HEK293 (cell line): ENCODE data around the gene MYH15.

Source experiments
- CTCF ChIA-PET: fragments of 350-600 bp; formaldehyde crosslinking; extraction: SDS; loops from one replicate; lab custom pipeline; 2021; ENCODE audit warnings: antibody characterized with exemption; lab: Yijun Ruan, JAX
- POLR2A ChIA-PET: fragments of 300-600 bp; formaldehyde crosslinking; extraction: SDS; loops from one replicate; lab custom pipeline; 2020; ENCODE audit warnings: antibody characterized with exemption, inconsistent platforms; lab: Yijun Ruan, JAX
- H3K27ac ChIP-seq: fragments of 200-500 bp; sonication (Bioruptor generic); 2 replicates; pipeline ENCODE4 v1.5.1; 2014; ENCODE audit warnings: low read depth, low read length, control low read depth, inconsistent platforms; ENCODE audit errors: extremely low read depth
- H3K36me3 ChIP-seq, 2 experiments: fragments of 200-500 bp in 1 of 2; sonication (Bioruptor generic) in 1 of 2; 1 replicate in 1 of 2; 2 replicates in 1 of 2; pipeline ENCODE4 v1.5.1; 2014 to 2017; ENCODE audit warnings: inconsistent platforms in 2 of 2, low read length in 2 of 2; ENCODE audit not compliant: control insufficient read depth in 2 of 2, insufficient read depth in 1 of 2
- H3K4me1 ChIP-seq: fragments of 200-500 bp; sonication (Bioruptor generic); 2 replicates; pipeline ENCODE4 v1.5.1; 2014; ENCODE audit warnings: mild to moderate bottlenecking, low read length, inconsistent platforms; ENCODE audit not compliant: control insufficient read depth, insufficient read depth
- H3K4me3 ChIP-seq: 2 replicates; pipeline ENCODE4 v1.5.1; 2011; ENCODE audit warnings: low read depth, mild to moderate bottlenecking, control low read depth, low read length, moderate library complexity
- H3K9me3 ChIP-seq: fragments of 200-500 bp; sonication (Bioruptor generic); 2 replicates; pipeline ENCODE4 v1.5.1; 2014; ENCODE audit warnings: low read depth, low read length, inconsistent platforms; ENCODE audit not compliant: control insufficient read depth, insufficient read depth
- KLF1 ChIP-seq: fragments of 450-650 bp; formaldehyde crosslinking; IDR thresholded peaks from 2 replicates; pipeline ENCODE4 v1.5.1; 2016; ENCODE audit warnings: missing biosample characterization, missing genetic modification characterization
- KLF7 ChIP-seq: fragments of 450-650 bp; formaldehyde crosslinking; IDR thresholded peaks from 2 replicates; pipeline ENCODE4 v1.5.1; 2016; ENCODE audit warnings: missing biosample characterization, missing genetic modification characterization, borderline replicate concordance
- KLF9 ChIP-seq: fragments of 450-650 bp; formaldehyde crosslinking; IDR thresholded peaks from 2 replicates; pipeline ENCODE4 v1.5.1; 2016; ENCODE audit warnings: missing biosample characterization, missing genetic modification characterization, low read depth
- TRIM28 ChIP-seq: IDR thresholded peaks from 2 replicates; pipeline ENCODE4 v1.6.1; 2011; ENCODE audit warnings: low read length, control low read depth, borderline replicate concordance
- ZBTB20 ChIP-seq: fragments of 450-650 bp; formaldehyde crosslinking; IDR thresholded peaks from 2 replicates; pipeline ENCODE4 v1.5.1; 2016; ENCODE audit warnings: missing biosample characterization, missing genetic modification characterization
- ZFP37 ChIP-seq: fragments of 450-650 bp; formaldehyde crosslinking; IDR thresholded peaks from 2 replicates; pipeline ENCODE4 v1.5.1; 2016; ENCODE audit warnings: missing biosample characterization, missing genetic modification characterization
- ZFP41 ChIP-seq: fragments of 450-650 bp; formaldehyde crosslinking; IDR thresholded peaks from 2 replicates; pipeline ENCODE4 v1.5.1; 2016; ENCODE audit warnings: missing biosample characterization, missing genetic modification characterization, borderline replicate concordance
- ZIC2 ChIP-seq: fragments of 450-650 bp; formaldehyde crosslinking; IDR thresholded peaks from 2 replicates; pipeline ENCODE4 v1.5.1; 2016; ENCODE audit warnings: missing biosample characterization, missing genetic modification characterization
- ZNF114 ChIP-seq: fragments of 450-650 bp; formaldehyde crosslinking; IDR thresholded peaks from 2 replicates; pipeline ENCODE4 v1.5.0; 2017; ENCODE audit warnings: missing biosample characterization, missing genetic modification characterization
- ZNF157 ChIP-seq: fragments of 450-650 bp; formaldehyde crosslinking; IDR thresholded peaks from 2 replicates; pipeline ENCODE4 v1.5.1; 2016; ENCODE audit warnings: missing biosample characterization, missing genetic modification characterization
- ZNF16 ChIP-seq: fragments of 450-650 bp; formaldehyde crosslinking; IDR thresholded peaks from 2 replicates; pipeline ENCODE4 v1.5.1; 2016; ENCODE audit warnings: low read depth, missing biosample characterization, missing genetic modification characterization
- ZNF174 ChIP-seq: fragments of 450-650 bp; formaldehyde crosslinking; IDR thresholded peaks from 2 replicates; pipeline ENCODE4 v1.5.0; 2017; ENCODE audit warnings: missing biosample characterization, mild to moderate bottlenecking, missing genetic modification characterization
- ZNF335 ChIP-seq: fragments of 450-650 bp; formaldehyde crosslinking; conservative IDR thresholded peaks from 2 replicates; pipeline ENCODE4 v1.5.1; 2016; ENCODE audit warnings: missing biosample characterization, missing genetic modification characterization
- ZNF366 ChIP-seq: fragments of 450-650 bp; formaldehyde crosslinking; conservative IDR thresholded peaks from 2 replicates; pipeline ENCODE4 v1.5.1; 2016; ENCODE audit warnings: missing biosample characterization, missing genetic modification characterization
- ZNF426 ChIP-seq: fragments of 450-650 bp; formaldehyde crosslinking; IDR thresholded peaks from 2 replicates; pipeline ENCODE4 v1.5.1; 2017; ENCODE audit warnings: missing biosample characterization, missing genetic modification characterization, mild to moderate bottlenecking, inconsistent platforms, moderate library complexity
- ZNF549 ChIP-seq: fragments of 450-650 bp; IDR thresholded peaks from 2 replicates; pipeline ENCODE4 v1.5.1; 2018; ENCODE audit warnings: missing biosample characterization, missing genetic modification characterization, mild to moderate bottlenecking, inconsistent platforms, moderate library complexity
- ZNF561 ChIP-seq: fragments of 450-650 bp; IDR thresholded peaks from 2 replicates; pipeline ENCODE4 v1.5.1; 2018; ENCODE audit warnings: missing biosample characterization, missing genetic modification characterization, borderline replicate concordance
- ZNF791 ChIP-seq: fragments of 450-650 bp; formaldehyde crosslinking; IDR thresholded peaks from 2 replicates; pipeline ENCODE4 v1.5.1; 2016; ENCODE audit warnings: missing biosample characterization, missing genetic modification characterization
- ZSCAN30 ChIP-seq: fragments of 450-650 bp; IDR thresholded peaks from 2 replicates; pipeline ENCODE4 v1.5.1; 2018; ENCODE audit warnings: missing biosample characterization, mild to moderate bottlenecking, missing genetic modification characterization, moderate library complexity
- ZXDB ChIP-seq: fragments of 450-650 bp; formaldehyde crosslinking; IDR thresholded peaks from 2 replicates; pipeline ENCODE4 v1.5.1; 2016; ENCODE audit warnings: missing biosample characterization, missing genetic modification characterization
- TF ChIP-seq, protein P1 (sequence below): sonication (generic); formaldehyde crosslinking; IDR thresholded peaks from 2 replicates; pipeline ENCODE4 v1.8.1; 2022; ENCODE audit warnings: mild to moderate bottlenecking, moderate library complexity, missing genetic modification reagents
- TF ChIP-seq, protein P2 (sequence below): IDR thresholded peaks from 2 replicates; pipeline ENCODE4 v1.6.1; 2011; ENCODE audit warnings: mild to moderate bottlenecking, low read depth, low read length, borderline replicate concordance
- TF ChIP-seq, protein P3 (sequence below): fragments of 450-650 bp; formaldehyde crosslinking; IDR thresholded peaks from 2 replicates; pipeline ENCODE4 v1.5.1; 2017; ENCODE audit warnings: missing biosample characterization, missing genetic modification characterization

MYH15 gene

DNA sequence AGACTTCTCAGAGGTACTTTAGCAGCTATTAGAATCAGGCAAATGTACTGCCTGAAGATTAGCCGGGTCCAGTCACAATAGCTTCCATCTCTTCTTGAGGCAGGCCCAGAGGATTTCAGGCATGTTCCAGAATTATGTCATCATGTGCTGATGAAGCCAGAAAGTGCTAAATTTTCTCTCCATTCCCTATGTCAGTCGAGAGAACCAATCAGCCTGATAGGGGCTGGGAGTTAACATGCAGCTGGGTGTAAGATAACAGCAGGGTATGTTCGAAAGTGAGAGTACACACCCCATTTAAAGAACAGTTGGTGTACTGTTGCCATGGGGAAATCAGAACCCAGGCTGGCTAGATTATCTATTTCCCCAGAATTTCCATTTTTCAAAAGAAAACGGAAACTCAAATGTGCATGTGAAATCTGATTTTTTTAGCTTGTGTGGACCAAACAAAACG is 48.7 kb downstream of the MYH15 start:
- no peaks in the 10 kb centered on the region for H3K36me3 ChIP-seq
- CTCF ChIA-PET, result interaction anchor here (0.7 kb wide), 1 partner anchor 642 kb away, joined by 3 read pairs; no protein-coding TSS in a partner anchor

DNA sequence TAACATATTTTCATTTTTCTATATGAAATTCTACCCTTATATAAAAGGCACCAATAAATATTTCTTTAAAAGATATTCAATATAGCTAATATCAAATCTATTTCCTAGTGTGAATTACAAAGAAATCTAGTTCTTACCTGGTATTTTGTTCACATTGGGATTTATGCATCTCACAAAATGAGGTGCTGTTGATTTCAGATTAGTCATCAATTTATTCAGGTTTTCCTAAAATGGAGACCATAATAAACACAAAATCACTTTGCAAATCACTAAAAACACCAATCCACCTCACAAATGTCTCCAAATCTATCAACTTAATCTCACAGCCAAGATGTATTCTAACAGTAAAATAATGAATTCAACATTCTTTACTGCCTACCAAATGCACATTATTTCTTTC is 51.2 kb downstream of the MYH15 start:
- Histone ChIP-seq H3K4me3 (no peak overlapping the region), H3K27ac (no peak overlapping the region), H3K9me3 (no peaks in the 10 kb centered on the region), H3K36me3 (no peaks in the 10 kb centered on the region), H3K4me1 (no peaks in the 10 kb centered on the region)
- POLR2A ChIA-PET, result no interaction called here
- TF ChIP-seq ZBTB20 (tag by site-specific recombination) (no peak), ZNF426 (tag by site-specific recombination) (no peak), ZNF16 (tag by site-specific recombination) (no peak), KLF9 (no peak), ZFP41 (tag by site-specific recombination) (no peak), ZSCAN30 (tag by site-specific recombination) (no peak), ZFP37 (tag by site-specific recombination) (no peak), ZNF791 (tag by site-specific recombination) (no peak), TRIM28 (no peak), ZNF157 (tag by site-specific recombination) (no peak), ZXDB (tag by site-specific recombination) (no peak), ZNF366 (tag by site-specific recombination) (no peak)
- TF ChIP-seq, protein P1, sequence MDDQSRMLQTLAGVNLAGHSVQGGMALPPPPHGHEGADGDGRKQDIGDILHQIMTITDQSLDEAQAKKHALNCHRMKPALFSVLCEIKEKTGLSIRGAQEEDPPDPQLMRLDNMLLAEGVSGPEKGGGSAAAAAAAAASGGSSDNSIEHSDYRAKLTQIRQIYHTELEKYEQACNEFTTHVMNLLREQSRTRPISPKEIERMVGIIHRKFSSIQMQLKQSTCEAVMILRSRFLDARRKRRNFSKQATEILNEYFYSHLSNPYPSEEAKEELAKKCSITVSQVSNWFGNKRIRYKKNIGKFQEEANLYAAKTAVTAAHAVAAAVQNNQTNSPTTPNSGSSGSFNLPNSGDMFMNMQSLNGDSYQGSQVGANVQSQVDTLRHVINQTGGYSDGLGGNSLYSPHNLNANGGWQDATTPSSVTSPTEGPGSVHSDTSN (CRISPR knock-in tag), result no peak
- TF ChIP-seq, protein P2, sequence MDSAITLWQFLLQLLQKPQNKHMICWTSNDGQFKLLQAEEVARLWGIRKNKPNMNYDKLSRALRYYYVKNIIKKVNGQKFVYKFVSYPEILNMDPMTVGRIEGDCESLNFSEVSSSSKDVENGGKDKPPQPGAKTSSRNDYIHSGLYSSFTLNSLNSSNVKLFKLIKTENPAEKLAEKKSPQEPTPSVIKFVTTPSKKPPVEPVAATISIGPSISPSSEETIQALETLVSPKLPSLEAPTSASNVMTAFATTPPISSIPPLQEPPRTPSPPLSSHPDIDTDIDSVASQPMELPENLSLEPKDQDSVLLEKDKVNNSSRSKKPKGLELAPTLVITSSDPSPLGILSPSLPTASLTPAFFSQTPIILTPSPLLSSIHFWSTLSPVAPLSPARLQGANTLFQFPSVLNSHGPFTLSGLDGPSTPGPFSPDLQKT, result no peak
- TF ChIP-seq, protein P3, sequence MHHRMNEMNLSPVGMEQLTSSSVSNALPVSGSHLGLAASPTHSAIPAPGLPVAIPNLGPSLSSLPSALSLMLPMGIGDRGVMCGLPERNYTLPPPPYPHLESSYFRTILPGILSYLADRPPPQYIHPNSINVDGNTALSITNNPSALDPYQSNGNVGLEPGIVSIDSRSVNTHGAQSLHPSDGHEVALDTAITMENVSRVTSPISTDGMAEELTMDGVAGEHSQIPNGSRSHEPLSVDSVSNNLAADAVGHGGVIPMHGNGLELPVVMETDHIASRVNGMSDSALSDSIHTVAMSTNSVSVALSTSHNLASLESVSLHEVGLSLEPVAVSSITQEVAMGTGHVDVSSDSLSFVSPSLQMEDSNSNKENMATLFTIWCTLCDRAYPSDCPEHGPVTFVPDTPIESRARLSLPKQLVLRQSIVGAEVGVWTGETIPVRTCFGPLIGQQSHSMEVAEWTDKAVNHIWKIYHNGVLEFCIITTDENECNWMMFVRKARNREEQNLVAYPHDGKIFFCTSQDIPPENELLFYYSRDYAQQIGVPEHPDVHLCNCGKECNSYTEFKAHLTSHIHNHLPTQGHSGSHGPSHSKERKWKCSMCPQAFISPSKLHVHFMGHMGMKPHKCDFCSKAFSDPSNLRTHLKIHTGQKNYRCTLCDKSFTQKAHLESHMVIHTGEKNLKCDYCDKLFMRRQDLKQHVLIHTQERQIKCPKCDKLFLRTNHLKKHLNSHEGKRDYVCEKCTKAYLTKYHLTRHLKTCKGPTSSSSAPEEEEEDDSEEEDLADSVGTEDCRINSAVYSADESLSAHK, result no peak
- CTCF ChIA-PET, result interaction anchor here (0.7 kb wide), 1 partner anchor 769 kb away, joined by 4 read pairs; no protein-coding TSS in a partner anchor

More for the DNA sequence above, 48.7 kb downstream of the MYH15 start:
- no peaks in the 10 kb centered on the region for H3K9me3 ChIP-seq
- no peak overlapping the region for H3K4me3 ChIP-seq
- no peaks in the 10 kb centered on the region for H3K4me1 ChIP-seq
- POLR2A ChIA-PET, result no interaction called here
- H3K27ac ChIP-seq, result no peak overlapping the region
- TF ChIP-seq ZNF549 (tag by site-specific recombination), result no peak
- TF ChIP-seq ZNF174, result no peak
- TF ChIP-seq KLF1, result no peak
- TF ChIP-seq KLF7 (tag by site-specific recombination), result no peak
- no peak for TF ChIP-seq ZNF561 (tag by site-specific recombination)
- no peak for TF ChIP-seq ZNF335 (tag by site-specific recombination)
- no peak for TF ChIP-seq ZNF114 (tag by site-specific recombination)
- TF ChIP-seq ZIC2 (tag by site-specific recombination), result no peak
